HG03280 (cell line): ENCODE data around the gene SEMA5A.

ENCODE experiments used
- ATAC-seq: cut with Tn5 transposase; IDR thresholded peaks from one replicate; pipeline ENCODE4 v1.9.1; 2021; ENCODE audit warnings: mild to moderate bottlenecking, moderate library complexity; ENCODE audit not compliant: unreplicated experiment

SEMA5A gene

GRCh38 chr5:9082996-9083395 lies 462.9 kb downstream of the SEMA5A start:
- no peak for ATAC-seq

GRCh38 chr5:9072701-9073100 lies 473.2 kb downstream of the SEMA5A start:
- no peak for ATAC-seq

- no peak for ATAC-seq
These were observed 474.4 kb downstream of the SEMA5A start for GRCh38 chr5:9071524-9071923.

- ATAC-seq = no peak
These were observed 474.8 kb downstream of the SEMA5A start for GRCh38 chr5:9071074-9071473.

- ATAC-seq = no peak
These were observed 476.2 kb downstream of the SEMA5A start for GRCh38 chr5:9069650-9070049.

- ATAC-seq = no peak
These were observed 478.7 kb downstream of the SEMA5A start for GRCh38 chr5:9067154-9067553.

- ATAC-seq = no peak
These were observed 479.5 kb downstream of the SEMA5A start for GRCh38 chr5:9066349-9066748.

- ATAC-seq = no peak
These were observed 482.1 kb downstream of the SEMA5A start for GRCh38 chr5:9063615-9064245.

- ATAC-seq = no peak
These were observed 483.0 kb downstream of the SEMA5A start for GRCh38 chr5:9062873-9063272.

- no peak for ATAC-seq
These were observed 485.8 kb downstream of the SEMA5A start for GRCh38 chr5:9059920-9060691.

GRCh38 chr5:9058666-9059065 lies 487.2 kb downstream of the SEMA5A start:
- ATAC-seq = no peak

GRCh38 chr5:9058161-9058560 lies 487.7 kb downstream of the SEMA5A start:
- no peak for ATAC-seq

GRCh38 chr5:9057406-9058000 lies 488.4 kb downstream of the SEMA5A start:
- no peak for ATAC-seq

GRCh38 chr5:9056046-9056445 lies 489.8 kb downstream of the SEMA5A start:
- no peak for ATAC-seq

- no peak for ATAC-seq
These were observed 490.9 kb downstream of the SEMA5A start for GRCh38 chr5:9054821-9055589.

- ATAC-seq = no peak
These were observed 491.6 kb downstream of the SEMA5A start for GRCh38 chr5:9054322-9054721.

- no peak for ATAC-seq
These were observed 493.5 kb downstream of the SEMA5A start for GRCh38 chr5:9052421-9052820.

- ATAC-seq = no peak
These were observed 494.1 kb downstream of the SEMA5A start for GRCh38 chr5:9051779-9052178.

GRCh38 chr5:9047932-9048331 lies 497.9 kb downstream of the SEMA5A start:
- no peak for ATAC-seq

- no peak for ATAC-seq
These were observed 499.0 kb downstream of the SEMA5A start for GRCh38 chr5:9046756-9047481.

GRCh38 chr5:9045946-9046345 lies 499.9 kb downstream of the SEMA5A start:
- no peak for ATAC-seq
